Left ventricle myocardium superior (tissue), 1 donor: Measurements from ENCODE around the gene WDR18. TPM values are rescaled to one million over a fixed set of nuclear protein-coding genes. Genes with fewer than 3 reads are reported as not detected.

ENCODE experiments used
- ATAC-seq: fragments of 200-7000 bp; cut with Tn5 transposase; one replicate; pipeline ENCODE4 v1.9.1; 2020; ENCODE audit warnings: mild to moderate bottlenecking, moderate library complexity
- DNase-seq: peaks from one replicate; pipeline ENCODE4 v3.0.0-alpha.2; 2020
- intact Hi-C: fragments of 100-400 bp; cut with micrococcal nuclease; formaldehyde crosslinking; loops from one replicate; pipeline ENCODE4 v1.11.0; 2022
- total RNA-seq: library from RNA; stranded (reverse); fragmentation: NEBNext Ultra II Directional; extraction: Animal tissue kit (Norgen Biotek cat#: 25700); gene quantifications from one replicate; pipeline ENCODE4 v1.2.1, GENCODE V29; 2021
- donor health status: DM: no; HTN: yes; CAD: no; lungs with severe emphysema.

Gene WDR18
- total RNA-seq, 1 donor from 2014 or later = 20.4 TPM

DNA sequence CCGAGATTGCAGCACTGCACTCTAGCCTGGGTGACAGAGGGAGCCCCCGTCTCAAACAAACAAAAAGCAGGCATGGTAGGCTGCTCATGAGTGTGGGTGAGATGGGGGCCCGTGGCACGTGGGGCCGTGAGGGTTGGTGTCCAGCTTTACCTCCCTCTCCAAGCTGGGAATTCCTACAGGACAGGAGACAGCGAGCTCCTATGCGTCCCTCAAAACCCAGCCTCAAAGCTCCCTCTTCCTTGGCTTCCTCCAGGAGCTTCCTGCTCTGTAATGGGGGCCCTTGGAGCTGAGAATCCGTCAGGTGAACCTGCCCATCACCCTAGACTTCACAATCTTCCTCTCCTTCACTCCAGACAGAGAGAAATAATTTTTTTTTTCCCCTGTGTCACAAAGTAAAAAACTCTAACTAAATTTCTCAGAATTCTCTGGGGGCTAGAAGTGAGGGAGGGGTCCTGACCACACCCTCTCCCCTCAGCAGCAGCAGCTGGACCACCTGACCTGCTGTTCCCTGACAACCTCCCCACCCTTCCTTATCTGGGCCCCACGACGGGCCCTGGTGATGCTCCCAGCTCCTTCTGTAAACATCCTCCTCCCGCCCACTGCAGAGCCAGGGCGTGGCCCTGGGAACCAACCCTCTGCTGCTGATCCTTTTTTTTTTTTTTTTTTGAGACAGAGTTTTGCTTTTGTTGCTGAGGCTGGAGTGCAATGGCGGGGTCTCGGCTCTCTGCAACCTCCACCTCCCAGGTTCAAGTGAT lies 22.1 kb upstream of the WDR18 start:
- intact Hi-C loops = no loop called here

DNA sequence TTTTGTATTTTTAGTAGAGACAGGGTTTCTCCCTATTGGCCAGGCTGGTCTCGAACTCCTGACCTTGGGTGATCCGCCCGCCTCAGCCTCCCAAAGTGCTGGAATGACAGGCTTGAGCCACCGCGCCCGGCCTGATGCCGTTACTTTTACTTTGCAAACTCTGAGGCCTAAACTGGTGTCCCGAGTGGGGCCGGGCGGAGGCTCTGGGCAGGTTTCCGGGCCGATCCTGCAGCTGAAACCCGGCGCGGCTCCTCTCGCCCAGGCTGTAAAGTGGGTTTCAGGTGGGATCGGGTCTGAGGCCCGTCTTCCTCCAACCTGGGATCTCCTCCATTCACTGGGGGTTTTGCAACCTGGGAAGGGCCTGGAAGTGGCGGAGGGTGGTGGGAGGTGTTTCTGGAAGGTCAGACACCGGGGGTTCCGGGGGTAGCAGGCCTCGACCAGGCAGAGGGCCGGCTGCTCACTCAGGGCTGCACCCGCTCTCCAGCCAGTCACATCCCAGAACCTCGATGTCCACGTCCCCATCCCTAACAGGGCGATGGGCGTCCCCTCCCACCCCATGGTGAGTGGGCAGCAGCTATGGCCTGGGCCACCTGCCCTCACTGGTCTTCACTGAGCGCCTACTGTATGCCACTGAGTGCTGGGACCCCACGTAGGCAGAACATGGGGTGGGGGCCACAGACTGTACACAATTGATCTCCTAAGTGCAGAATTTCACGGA lies 21.3 kb upstream of the WDR18 start:
- no peak for ATAC-seq
- intact Hi-C loops = no loop called here
- no peak for DNase-seq

More for the DNA sequence above, 22.1 kb upstream of the WDR18 start:
- ATAC-seq (peak; percentile 25), DNase-seq (no peak)

DNA sequence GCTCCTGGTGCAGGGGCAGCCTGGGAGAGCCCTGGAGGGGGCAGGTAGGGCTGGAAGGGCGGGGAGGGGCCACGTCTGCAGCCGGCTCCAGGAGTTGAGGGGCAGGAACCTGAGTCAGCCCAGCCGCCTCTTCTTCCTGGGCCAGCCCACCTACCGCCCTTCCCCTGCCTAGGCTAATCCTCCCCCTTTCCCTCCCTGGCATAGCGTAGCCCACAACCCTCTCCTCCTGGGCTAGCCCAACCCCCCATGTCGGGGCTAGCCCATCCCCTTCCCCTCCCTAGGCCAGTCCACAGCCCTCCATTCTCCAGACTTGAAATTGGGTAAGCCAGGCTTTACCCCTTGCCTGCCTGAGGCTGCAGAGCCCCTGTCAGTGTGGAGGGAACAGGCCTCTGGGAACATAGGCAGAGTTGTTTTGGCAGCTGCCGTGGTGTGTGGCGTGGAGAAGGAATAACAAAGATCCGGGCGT lies 20.6 kb upstream of the WDR18 start:
- DNase-seq = no peak
- ATAC-seq = no peak
- intact Hi-C loops = no loop called here

DNA sequence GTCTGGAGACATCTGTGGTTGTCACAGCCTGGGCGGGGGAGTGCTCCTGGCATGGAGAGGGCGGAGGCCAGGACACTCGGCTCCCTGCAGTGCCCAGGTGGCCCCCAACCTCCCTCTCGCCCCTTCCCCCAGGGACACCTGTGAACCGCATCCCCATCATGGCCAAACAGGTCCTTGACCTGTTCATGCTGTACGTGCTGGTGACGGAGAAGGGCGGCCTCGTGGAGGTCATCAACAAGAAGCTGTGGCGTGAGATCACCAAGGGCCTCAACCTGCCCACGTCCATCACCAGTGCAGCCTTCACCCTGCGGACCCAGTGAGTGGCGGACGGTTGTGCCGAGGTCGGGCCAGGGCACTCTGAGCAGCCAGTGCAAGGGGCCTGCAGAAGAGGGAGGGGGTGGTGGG lies 20.0 kb upstream of the WDR18 start:
- intact Hi-C loops = no loop called here
- ATAC-seq (no peak), DNase-seq (no peak)

DNA sequence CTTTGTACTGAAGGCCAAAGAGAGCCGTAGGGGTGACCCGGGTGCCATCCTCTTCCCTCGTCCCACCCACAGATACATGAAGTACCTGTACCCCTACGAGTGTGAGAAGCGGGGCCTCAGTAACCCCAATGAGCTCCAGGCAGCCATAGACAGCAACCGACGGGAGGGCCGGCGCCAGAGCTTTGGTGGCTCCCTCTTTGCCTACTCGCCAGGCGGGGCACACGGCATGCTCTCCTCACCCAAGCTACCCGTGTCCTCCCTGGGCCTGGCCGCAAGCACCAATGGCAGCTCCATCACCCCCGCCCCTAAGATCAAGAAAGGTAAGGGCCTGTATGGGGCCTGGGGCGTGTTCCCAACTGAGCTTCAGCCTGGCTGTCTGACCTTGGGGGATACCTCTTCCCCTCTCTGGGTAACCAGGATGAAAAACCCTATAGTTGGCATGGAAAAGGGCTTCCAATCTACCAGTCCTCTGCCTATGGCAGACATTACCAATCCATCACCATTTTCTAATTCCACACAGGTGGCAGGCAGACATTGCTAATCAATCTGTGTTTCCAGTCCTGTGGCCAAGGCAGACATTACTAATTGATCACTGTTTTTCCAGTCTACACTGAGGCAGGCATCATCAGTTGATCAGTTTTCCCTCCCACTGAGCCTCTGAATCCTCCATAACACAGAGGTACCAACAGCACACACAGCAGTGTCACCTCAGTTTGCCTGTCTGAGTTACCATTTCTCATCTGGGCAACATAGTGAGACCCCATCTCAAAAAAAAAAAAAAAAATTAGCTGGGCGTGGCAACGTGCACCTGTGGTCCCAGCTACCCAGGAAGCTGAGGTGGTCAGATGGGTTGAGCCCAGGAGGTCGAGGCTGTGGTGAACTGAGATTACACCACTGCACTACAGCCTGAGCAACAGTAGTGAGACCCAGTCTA lies 19.1 kb upstream of the WDR18 start:
- DNase-seq (no peak), ATAC-seq (no peak)
- intact Hi-C loops = no loop called here

DNA sequence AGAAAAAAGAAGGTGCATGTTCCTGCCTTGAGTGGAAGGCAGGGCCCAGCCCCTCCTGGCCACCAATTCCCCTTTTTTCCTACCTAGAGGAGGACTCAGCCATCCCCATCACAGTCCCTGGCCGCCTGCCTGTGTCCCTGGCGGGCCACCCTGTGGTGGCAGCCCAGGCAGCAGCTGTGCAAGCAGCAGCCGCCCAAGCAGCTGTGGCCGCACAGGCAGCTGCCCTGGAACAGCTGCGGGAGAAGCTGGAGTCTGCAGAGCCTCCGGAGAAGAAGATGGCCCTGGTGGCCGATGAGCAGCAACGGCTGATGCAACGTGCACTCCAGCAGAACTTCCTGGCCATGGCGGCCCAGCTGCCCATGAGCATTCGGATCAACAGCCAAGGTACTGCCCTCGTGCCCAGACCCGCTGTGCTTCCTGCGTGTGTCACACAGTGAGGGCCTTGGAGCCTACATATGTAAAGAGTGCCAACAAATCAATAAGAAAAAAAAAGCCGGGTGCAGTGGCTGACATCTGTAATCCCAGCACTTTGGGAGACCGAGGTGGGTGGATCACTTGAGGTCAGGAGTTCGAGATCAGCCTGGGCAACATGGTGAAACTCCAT lies 17.6 kb upstream of the WDR18 start:
- intact Hi-C loops = no loop called here
- DNase-seq = no peak
- no peak for ATAC-seq

DNA sequence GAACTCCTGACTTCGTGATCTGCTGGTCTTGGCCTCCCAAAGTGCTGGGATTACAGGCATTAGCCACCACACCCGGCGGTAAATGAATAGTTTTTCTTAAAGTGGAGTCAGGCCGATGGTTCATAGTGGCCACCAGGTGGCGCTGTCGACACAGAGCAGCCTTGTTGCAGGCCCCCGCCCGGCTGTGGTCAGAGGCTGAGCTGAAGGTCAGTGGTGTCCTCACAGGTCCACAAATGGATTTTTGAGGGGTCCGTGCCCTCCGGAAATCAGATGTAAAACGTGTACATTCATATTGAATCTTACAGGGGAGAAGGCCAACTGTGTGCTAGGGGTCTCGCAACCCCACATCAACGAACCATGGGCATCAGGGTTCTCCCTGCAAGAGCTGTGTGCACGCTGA lies 13.4 kb upstream of the WDR18 start:
- DNase-seq (no peak), ATAC-seq (no peak)
- intact Hi-C loops = no loop called here

DNA sequence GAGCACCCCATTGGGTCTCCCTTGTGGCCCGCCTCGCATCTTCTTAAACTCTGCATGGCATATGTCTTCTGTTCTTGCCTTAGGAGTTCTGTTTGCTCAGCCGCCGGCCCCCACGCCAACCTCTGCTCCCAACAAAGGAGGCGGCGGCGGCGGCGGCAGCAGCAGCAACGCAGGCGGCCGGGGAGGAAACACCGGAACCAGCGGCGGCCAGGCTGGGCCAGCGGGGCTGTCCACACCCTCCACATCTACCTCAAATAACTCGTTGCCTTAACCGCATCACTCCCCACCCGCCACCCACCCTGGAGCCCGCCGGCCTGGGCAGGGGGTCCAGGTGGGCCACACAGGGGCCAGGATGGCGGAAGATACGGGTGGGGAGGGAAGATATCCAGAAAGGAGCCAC lies 12.3 kb upstream of the WDR18 start:
- DNase-seq (no peak), ATAC-seq (no peak)
- intact Hi-C loops = no loop called here

DNA sequence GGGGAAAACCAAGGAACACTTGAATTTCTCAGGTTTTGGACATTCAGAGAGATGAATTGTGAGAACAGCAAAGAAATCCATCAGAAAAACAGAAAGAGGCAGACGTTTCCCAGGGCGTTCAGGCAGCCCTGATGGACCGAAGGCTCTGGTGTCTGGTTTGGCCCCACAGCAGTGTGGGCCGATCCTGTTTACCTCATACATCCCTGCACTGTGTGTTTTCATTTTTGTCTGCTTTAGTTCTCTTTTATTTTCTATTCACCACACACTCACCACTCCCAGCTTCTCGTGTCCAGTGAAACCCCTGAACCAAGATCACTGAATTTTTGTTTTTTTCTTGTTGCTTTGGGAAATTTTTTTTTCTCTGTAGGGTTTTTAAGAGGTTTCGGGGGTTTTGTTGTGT lies 11.9 kb upstream of the WDR18 start:
- ATAC-seq = no peak
- no peak for DNase-seq
- intact Hi-C loops = no loop called here

DNA sequence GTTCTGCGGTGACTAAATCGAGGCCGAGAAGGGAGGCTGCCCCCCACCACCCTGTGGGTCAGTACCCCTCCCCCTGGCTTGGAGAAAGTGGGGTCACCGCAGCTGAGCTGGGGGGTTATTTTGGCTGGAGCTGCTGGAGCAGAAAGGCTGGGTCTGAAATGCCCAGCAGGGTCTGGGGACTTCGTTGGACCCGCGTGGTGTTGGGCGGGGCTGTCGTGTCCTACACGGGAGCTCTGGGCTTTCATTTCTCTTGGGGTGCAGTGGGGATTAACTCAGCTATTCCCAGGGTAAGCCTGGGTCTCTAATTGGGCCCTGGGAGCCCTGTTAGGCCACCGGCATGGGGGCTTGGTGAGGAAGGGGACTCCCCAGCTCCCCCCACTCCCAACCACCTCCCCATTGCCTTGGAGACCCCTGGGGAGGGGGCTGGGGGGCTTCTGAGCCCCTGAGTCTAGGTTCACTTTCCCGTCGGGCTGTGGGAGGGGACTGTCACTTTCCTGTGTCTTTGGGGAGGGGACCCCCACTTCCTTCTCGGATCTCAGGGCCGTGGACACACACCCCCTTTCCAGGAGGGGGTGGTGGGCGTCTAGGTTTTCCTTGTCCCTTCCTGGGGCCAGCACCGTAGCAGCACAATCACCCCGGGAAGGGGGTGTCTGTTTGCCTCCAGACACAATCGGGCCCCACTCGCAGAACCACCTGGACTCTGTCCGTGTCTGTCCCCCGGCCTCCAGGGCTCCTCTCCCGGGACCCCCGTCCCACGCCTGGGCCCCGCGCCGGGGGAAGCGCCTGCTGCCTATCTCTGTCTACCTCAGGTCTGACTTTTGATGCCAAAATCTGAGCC lies 10.2 kb upstream of the WDR18 start:
- DNase-seq = no peak
- intact Hi-C loops = no loop called here
- ATAC-seq = no peak

DNA sequence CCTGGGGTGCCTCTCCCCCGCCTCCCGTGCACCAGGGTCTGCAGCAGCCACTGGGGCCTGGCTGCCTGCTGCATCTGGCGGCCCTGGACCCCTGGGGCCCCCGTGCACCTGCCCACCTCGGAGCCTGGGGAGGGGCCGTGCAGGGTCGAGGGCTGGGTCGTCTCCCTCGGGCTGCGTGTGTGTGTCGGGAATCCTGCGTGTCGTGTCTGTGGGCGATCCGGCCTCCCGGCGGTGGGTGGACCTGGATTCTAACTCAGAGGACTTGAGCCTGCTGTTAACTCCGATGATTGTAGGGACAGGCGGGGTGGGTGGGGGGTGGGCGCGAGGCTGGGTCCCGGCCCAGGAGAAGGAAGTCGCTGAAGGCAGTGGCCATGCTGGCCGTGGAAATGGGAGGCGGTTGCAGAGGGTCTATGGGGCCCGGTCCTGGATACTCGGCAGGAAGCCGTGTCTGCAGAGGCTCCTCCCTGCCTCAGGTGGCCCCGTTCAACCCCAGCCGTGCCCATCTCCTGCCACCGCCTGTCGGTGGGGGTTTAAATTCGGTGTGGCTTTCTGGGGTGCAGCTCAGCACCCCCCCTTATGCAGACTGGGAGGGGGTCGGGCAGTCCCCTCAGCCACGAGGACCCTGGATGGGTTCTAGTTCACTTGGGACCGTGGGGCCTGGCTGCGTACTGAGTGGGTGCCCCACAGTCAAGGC lies 9.4 kb upstream of the WDR18 start:
- no peak for ATAC-seq

DNA sequence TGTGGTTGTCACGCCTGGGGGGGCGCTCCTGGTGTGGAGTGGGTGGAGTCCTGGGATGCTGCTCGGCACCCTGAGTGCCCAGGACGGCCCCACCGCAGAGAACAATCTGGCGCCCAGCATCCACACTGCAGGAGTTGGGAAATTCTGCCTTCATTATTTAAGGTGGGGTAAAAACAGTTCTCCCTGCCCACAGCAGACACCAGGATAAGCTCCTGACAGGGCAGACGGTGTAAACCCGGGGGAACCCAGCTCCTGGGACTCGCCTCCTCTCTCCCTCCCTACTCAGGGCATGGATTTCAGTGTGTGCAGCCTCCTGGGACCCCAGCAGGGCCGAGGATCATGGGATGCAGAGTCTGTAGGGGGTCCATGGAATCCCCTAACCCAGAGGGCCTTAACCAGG lies 7.7 kb upstream of the WDR18 start:
- ATAC-seq (no peak), DNase-seq (no peak)
- intact Hi-C loops = no loop called here

More for the DNA sequence above, 9.4 kb upstream of the WDR18 start:
- intact Hi-C loops = no loop called here
- no peak for DNase-seq

DNA sequence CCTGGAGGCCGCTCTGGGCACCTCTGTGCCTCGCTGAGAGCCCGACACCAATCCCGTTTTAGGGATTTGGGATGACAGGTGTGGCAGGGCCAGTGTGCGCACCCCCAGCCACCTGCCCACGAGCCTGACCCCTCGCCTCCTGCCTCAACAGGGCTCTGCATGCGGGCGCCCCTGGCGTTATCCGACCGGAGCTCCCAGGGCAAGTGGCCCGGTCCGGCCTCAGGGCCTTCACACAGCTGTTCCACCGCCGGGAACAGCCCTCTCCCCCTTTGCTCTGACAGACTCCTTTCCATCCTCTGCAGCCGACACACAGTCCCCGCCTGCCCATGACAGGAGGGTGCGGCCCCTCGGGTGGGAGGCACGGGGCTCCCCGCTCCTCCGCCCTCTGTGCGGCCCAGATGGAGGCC lies 7.1 kb upstream of the WDR18 start:
- no peak for ATAC-seq
- no peak for DNase-seq
- intact Hi-C loops = no loop called here

DNA sequence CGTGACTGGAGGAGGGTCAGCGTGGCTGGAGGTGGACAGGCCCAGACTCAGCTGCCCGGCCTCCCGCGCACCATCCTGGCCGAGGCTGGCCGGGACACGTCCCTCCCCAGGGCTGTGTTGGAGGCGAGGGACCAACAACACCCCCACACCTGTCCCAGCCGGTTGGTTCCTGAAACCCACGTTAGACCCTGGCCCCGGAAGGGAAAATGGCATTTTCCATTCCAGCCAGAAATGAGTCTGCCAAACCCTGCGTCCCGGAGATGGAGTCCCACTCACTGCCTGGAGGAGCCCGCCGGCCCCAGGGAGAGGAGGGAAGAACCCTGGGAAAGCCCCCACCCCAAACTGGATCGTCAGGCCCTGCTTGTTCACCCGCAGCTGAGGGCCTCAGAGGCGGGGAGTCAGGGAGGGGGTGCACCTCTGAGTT lies 4.8 kb upstream of the WDR18 start:
- DNase-seq (no peak), ATAC-seq (no peak)
- intact Hi-C loops = no loop called here

DNA sequence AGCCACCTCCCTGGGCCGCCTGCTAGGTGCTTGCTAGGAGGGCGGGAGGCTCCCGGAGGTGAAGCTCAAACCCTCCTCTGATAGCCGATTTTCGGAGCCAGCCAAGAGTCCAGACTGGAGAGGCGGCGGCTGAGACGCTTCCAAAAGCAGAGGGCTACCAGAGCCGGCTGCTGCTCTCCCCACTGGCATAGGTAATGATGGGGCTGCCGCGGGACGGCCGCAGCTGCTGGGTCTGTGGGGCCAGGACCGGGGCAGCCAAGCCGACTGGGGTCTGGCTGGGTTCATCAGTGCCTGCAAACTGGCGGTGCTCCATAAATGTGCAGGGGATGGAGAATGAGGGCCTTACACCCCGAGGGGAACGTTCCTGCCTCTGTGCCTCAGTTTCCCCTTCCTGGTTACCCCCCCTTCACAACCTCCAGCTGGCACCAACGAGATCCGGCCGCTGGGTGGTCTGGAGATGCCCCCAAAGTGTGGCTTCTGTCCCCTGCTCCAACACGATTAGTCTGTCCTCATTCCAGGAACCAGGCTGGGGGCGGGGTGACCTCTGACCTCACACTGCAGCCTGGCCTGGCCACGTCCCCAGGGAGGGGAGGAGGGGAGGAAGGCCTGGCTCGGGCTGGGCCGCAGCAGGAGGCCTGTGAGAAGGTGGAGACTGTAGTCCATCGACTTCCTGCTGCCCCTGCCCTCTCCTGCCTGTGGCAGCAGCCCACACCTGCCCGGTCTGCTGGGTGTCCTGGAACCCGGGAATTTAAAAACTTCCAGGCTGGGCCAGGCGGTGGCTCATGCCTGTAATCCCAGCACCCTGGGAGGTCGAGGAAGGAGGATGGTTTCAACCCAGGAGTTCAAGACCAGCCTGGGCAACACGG lies 3.8 kb upstream of the WDR18 start:
- no peak for ATAC-seq
- intact Hi-C loops = loop anchor here (5.0 kb wide), 1 partner anchor 58 kb away; no protein-coding TSS in a partner anchor
- DNase-seq = no peak

DNA sequence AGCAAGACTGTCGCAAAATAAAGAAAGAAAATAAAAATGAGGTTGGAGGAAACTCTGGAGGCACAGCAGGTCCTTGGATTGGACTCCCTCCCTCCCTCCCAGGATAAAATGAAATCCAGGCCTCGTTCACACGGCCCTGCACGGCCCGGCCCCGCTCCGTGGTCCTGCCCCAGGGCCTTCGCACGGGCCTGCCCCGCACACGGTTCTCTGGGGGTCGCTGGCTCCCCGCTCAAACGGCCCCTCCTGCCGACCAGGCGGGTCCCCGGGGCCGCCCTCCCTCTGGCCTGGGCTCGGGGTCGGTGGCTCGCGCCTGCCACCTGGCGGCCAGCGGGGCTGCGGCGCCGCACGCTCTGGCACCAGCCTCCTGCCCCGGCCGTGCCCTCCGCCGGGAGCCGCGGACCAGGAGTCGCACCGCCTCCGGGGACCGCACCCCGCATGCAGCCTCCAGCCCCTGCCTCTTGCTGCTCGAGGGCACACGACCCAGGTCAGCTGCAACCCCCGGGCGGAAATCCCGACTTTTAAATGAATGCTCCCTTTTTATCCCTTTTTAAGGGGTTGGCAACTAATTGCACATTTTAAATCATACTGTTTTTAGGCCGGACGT lies 1.5 kb upstream of the WDR18 start:
- DNase-seq (peak; percentile 87), ATAC-seq (peak; percentile 84)
- intact Hi-C loops = loop anchor here (5.0 kb wide), 1 partner anchor 60 kb away; no protein-coding TSS in a partner anchor
